Measurements from ENCODE around the gene TNS3.

DNA sequence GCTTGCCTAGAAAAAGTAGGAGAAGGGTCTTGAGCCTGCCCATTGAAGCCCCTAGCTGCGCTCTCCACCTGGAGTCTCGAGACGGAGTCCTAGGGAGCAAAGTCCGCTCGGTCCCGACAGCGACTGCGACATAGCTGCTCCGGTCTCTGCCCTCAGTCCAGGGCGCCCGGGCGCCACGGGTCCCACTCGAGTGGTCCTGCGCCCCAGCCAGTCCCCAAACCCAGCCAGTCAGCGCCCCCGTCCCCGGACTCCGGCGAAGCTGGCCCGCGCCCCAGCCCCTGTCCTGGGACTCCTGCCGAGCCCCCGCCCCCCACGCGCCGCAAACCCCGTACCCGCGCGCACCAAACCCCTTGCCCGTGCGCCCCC lies 490 bp downstream of the TNS3 start:
- TF ChIP-seq CTCF (IDR thresholded peaks at IDR 0.05): no peak
- no peak for TF ChIP-seq POLR2A (IDR thresholded peaks at IDR 0.05)

All from uterus (tissue), 2 donors.